Left colon (tissue), 2 donors: Measurements from ENCODE around the gene ADAMTS2. TPM values are rescaled to one million over a fixed set of nuclear protein-coding genes. Genes with fewer than 3 reads are reported as not detected.
A peak's percentile ranks its signal among the peaks of the same experiment; 100 is the strongest.

Experiments used
- ATAC-seq: fragments of 200-7000 bp; cut with Tn5 transposase; one replicate; pipeline ENCODE4 v1.9.1; 2020; ENCODE audit warnings: mild to moderate bottlenecking, moderate library complexity
- DNase-seq, 2 donors: peaks; one replicate each; pipeline ENCODE4 v3.0.0-alpha.2; 2020
- intact Hi-C, 2 donors: fragments of 100-400 bp; cut with DNase I in 1 of 2; cut with micrococcal nuclease in 1 of 2; formaldehyde crosslinking; loops; one replicate each; pipeline versions ENCODE4 v1.11.2 to v1.14.0; 2022; cut with DNase I, micrococcal nuclease
- total RNA-seq, 2 donors: library from RNA; stranded (reverse); fragmentation: NEBNext Ultra II Directional; extraction: Animal tissue kit (Norgen Biotek cat#: 25700); gene quantifications; one replicate each; pipeline ENCODE4 v1.2.1, GENCODE V29; 2021
- donor health status: DM: no; HTN: no; CAD: no.
- donor health status: DM: yes; HTN: yes; CAD: no.

Gene ADAMTS2
- total RNA-seq, 2 donors from 2014 or later = 2.6 to 4.4 TPM

DNA sequence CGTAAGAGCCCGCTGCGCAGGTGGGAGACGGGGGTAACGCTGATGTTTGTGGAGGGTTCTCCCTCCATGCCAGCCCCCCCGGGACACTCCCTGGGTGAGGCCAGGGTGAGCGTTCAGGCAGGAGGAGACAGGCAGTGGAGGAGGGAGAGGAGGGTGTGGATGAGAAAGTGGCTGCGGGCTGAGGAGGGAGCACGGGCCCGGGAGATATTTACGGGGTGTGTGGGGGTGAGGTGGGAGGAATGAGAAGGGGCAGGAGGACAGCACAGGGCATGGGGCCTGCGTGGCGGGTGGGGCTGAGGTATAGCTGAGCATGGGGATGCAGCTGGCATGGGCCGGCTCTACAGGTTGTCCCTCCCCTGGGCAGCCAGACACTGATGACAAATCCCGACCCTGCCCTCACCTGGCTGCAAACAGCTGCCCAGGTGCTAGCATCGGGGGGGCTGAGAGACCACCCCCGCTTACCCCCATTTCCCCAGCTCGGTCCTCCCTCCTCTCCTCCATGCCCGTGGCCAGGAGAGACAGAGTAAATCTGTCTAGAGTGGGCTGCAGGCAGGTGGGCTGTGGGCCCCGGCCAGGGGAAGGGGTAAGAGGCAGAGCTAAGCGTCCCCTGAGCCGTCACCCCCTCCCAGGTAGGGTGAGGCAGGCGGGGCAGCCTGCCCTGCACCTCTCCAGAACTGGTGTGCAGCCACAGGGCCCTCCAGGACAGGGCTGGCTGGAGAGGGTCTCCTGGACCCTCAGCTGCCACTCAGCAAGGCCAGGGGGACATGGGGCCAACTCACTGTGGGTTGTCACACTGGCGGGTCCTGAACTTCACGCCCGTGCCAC is 205.9 kb downstream of the ADAMTS2 start:
- no peak for ATAC-seq
- intact Hi-C loops = no loop called here
- DNase-seq = no peak

DNA sequence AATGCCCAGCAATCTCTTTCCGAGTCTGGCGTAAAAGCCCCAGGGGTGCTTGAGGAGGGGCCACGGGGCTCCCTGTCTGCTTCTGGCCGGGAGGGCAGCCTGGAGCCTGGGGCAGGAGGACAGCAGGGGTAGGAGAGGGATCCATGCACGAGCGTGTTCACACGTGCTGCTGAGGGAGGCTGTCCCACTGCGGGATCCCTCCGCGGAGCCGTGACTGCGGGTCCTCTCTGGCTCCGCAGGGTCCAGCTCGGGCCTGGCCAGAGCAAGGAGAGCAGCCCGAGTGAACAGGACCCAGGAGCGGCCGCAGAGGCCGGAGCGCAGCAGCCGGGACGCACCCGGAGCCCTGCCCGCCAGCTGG is 206.7 kb downstream of the ADAMTS2 start:
- intact Hi-C loops = no loop called here
- ATAC-seq (no peak), DNase-seq (no peak)

DNA sequence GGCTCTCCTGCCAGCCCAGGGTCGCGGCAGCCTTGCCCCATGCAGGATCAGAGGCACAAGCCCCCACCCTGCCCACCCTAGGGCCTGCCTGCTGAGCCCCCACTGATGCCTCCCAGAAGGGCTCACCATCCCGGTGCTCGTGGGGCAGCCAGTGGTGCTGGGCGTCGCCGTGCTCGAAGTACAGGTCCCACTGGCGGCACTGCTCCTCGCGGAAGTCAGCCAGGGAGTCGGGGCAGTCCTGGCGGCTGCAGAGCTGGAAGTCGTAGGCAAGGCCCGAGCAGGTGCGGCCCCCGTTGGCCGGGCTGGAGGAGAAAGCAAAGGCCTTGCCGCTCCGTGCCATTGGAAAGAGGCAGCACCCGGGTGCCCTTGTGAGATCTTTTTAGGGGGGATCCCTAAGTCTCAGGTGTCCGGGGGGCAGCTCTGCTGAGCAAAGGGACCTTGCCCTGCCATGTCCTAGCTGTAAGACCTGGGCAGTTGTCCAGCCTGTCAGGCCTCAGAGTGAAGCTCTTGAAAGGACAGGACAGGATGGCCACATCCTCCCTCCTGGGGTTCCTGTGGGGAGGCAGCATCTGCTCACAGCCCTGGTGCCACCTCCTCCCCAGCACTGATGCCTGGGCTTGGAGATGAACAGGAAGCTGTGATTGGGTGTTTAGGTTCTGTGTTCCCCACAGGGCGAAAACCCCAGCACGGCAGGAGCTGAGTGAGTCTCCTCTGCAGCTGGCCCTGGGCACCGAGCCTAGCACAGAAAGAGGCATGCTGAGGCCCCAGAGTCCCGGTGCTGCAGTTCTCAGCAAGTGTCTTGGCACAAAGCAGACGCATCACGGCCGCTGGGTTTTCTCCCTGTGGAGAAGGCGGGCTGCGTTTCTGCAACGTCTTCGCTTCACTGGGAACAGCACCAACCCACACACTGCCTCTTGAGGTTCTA is 207.4 kb downstream of the ADAMTS2 start:
- ATAC-seq (no peak), DNase-seq (no peak)
- intact Hi-C loops = no loop called here

DNA sequence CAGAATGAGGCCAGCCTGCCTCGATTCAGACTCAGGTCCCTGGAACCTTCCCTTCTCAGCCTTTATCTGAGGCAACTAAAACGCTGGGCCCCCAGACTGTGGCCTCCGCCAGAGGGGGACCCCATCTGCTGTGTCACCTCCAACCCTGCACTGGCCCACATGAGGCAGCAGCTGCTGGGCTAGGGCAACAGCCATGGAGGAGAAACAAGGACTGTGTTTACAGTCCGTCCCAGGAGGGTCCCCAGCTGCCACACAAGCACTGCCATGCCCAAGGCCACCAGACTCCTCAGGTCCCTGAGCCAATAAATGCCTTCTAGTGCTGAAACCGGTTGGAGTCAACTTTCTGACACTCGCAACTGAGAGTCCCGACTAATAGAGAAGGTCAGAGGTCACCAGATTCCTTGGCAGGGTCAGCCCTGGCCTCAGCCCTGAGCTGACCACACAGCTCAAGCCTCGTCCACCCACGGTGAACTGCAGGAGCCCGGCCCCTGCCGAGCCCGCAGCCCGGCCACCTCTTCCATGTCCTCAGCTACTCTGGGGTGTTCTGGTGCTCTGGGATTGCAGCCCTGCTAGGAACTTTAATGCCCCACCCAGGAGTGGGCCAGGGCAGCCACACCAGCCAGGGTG is 208.1 kb downstream of the ADAMTS2 start:
- ATAC-seq (no peak), DNase-seq (no peak)
- intact Hi-C loops = no loop called here

DNA sequence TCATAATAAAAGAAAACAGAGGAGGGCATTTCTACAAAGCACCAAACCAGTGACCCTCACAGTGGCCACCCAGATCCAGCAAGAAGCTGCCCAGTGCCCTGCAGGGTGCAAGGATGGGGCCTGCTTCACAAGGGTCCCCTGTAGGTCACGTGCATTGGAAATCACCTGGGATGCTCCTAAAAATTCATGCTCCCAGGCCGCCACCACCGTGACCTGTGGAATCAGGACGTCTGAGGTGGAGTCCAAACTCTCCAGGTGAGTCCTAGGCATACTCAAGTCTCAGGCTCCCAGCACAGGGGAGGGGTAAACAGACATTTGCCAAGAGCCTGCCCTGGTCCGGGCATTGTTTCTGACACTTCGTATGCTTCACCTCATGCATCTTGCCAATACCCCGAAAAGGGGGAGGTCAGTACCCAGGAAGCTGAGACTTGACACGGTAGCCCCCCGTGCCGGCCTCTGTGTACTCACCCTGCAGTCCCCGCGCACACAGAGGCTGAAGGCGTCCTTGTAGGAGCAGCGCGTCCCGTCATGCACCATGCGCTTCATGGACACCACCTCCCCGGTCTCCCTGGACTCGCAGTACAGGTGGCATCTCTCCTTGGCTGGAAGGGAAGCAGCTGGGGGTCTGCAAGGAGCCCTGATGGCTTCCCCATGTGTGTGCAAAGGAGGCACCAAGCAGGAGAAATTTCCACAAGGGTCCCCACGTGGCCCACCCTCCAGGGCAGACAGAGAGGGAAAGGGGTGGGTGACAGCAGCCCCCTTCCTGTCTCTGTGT is 209.6 kb downstream of the ADAMTS2 start:
- no peak for DNase-seq
- no peak for ATAC-seq
- intact Hi-C loops = no loop called here

DNA sequence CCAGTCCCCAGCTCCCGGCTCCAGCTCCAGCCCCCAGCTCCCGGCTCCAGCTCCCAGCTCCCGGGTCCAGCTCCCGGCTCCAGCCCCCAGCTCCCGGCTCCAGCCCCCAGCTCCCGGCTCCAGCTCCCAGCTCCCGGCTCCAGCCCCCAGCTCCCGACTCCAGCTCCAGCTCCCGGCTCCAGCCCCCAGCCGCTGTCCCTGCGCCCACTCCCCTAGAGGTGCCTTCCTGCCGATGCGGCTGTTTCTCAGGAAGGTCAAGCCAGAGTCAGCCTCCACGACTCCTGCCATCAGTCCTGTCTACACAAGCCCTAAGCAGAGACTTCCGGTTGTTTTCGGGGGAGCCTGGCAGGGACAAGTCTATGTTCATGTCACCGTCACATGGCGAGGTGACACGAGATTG is 210.3 kb downstream of the ADAMTS2 start:
- DNase-seq (no peak), ATAC-seq (no peak)
- intact Hi-C loops = no loop called here

DNA sequence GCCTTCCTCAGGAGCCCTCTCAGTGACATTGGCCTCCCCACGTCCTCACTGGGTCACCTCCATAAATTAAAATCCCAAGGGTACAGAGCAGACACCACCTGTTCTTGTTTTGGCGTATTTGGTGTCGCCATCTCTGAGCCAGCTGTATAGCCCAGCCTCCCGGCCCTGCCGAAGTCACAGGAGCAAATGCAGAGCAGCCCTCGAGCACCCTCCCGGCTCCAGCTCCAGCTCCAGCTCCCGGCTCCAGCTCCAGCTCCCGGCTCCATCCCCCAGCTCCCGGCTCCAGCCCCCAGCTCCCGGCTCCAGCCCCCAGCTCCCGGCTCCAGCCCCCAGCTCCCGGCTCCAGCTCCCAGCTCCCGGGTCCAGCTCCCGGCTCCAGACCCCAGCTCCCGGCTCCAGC is 210.8 kb downstream of the ADAMTS2 start:
- no peak for ATAC-seq
- DNase-seq = no peak
- intact Hi-C loops = no loop called here

DNA sequence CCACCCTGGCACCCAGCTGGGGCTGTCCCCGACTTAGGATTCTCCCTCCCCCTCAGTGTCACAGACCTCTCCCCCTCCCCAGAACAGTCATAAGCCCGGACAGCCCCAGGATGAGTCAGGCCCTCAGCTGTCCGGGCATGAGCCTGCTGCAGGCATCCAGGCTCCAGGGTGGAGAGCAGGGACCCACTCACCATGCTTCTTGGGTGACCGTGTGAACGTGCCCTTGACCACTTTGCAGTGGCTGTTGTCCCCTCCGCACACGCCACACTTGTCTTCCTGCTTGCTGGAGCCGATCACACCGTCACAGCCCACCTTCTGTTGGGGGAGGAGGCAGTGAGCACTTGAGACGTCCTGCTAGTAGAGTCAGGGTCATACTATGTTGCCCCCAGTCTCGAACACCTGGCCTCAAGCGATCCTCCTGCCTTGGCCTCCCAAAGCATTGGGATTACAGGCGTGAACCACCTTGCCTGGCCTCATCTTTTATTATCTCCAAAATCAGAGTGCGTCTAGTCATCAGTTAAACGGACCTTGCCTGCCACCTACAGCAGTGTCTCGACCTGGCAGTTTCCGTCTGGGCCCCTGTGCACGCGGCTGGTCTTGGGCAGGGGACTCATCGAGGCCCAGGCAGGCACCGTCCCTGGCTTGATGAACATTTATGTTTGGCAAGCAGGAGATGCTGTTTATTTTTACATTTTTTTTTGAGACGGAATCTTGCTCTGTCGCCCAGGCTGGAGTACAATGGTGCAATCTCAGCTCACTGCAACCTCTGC is 212.5 kb downstream of the ADAMTS2 start:
- intact Hi-C loops = no loop called here
- no peak for ATAC-seq
- DNase-seq = peak in 1 of 2 donors; percentile 5

DNA sequence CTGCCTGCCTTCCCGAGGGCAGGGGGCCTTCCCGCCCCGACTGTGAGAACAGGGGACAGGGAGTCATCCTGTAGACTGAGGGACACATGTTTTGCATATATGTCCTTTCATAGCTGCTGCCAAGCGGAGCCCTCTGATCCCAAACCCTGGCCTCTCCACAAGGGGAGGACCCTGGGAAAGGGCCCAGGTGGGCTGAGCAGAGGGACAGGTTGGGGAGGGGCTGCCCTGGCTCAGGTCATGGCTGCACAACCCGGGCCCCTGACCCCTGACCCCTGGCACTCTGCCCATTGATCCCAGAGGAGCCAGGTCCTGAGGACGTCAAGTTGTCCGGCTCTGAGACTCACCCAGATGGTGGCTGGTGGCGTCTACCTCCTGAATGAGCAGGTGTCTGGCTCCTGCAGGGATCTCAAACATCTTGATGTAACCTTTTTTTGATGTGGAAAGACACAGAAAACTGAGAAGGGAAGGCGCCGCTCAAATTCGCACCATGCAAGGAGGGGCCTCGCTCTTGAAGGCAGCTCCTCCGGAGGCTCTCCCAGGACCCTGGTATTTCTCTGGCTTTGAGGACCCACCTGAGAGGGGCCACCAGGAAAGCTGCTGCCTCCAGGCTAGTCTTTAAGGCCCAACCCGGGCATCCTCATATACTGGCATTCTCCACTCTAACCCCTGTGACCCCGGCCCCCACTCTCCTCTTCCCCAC is 213.2 kb downstream of the ADAMTS2 start:
- DNase-seq (peak in 1 of 2 donors; percentile 6), ATAC-seq (no peak)
- intact Hi-C loops = no loop called here

DNA sequence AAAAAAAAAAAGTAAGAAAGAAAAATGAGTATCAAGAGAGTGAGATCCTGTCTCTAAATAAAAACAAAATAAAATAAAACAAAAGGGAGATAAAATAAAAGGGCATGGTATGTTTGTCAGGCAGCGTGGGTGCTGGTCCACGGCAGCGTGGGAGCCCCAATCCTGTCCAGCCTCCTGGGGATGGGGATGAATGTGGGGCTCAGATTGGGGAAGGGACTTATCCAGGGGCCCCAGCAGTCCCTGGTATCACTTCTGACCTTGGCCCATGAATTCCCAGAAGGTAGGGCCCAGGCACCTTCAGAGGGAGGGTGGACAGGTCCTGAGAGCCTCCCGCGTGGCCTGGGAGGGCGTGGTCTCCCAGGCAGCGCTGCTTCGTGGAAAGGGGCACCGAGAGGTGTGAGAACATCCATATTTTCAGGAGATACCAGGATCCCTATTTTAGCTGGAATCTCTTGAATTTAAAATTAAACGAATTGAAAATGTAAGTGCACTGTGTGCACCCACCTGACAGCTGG is 213.9 kb downstream of the ADAMTS2 start:
- ATAC-seq (no peak), DNase-seq (peak in 1 of 2 donors; percentile 4)
- intact Hi-C loops = no loop called here

DNA sequence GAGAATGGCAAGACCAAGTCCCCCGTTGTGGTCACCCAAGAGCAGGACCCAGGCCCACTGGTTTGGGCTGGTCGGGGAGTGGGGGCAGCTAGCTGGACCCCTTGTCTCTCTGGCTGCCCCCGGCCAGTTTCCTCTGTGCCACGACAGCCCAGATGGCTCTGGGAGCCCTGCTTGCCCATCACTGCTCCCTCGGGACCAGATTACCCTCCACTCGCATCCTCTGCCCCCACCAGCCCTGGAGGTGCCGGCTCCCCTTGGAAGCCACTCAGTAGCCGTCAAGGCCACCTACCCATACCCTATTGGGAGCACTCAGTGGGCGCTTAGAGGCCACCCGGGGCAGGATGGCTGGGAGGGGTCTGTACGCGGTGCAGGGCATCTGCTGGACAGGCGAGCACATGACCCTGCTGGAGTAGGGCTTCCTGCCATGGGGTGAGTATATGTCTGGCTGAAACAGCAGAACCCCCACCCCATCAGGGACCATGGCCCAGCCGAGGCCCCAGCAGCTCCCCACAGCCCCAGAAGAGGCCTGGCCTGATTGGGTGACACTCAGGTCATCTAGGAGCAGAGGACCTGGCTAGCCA is 215.1 kb downstream of the ADAMTS2 start:
- DNase-seq (peak in 1 of 2 donors; percentile 12), ATAC-seq (no peak)
- intact Hi-C loops = no loop called here

DNA sequence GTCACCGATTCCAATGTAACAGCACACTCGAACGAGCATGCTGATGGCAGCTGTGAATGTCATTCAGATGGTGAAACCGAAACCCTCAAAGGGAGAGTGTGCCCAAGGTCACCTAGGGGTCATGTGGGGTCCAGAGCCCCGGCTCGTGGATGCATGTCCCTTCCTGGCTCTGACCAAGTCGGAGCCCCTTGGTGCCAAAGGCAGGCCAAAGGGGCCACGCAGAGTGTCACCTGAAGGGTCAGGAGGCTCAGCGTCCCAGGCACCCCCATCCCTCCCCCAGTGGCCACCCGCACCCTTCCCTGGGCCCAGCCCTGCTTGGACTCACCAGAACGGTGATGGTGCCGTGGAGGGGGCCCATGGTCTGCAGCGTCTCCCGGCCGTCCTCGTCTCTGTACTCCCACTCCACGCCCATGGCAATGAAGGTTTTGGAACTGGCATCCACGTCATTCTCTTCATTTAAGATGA is 215.6 kb downstream of the ADAMTS2 start:
- DNase-seq = no peak
- intact Hi-C loops = no loop called here
- no peak for ATAC-seq

DNA sequence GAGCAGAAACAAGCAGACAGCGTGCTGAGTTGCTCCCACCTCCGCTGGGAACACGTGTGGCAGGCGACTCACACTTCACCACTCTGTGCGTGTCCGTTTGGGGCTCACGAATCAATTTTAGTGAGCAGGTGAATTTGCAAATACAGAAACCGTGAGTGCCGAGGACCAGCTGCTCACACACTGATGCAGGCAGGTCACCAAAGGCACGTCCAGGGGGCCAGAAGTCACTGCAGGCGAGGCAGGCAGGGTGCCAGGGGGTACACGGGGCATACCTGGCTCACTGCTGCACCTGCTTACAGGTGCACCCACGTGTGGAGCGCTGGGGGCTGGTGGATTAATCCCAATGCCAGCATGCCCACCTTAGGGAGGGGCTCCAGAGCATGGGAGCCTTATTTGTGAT is 216.3 kb downstream of the ADAMTS2 start:
- intact Hi-C loops = no loop called here
- DNase-seq (peak in 1 of 2 donors; percentile 20), ATAC-seq (no peak)

DNA sequence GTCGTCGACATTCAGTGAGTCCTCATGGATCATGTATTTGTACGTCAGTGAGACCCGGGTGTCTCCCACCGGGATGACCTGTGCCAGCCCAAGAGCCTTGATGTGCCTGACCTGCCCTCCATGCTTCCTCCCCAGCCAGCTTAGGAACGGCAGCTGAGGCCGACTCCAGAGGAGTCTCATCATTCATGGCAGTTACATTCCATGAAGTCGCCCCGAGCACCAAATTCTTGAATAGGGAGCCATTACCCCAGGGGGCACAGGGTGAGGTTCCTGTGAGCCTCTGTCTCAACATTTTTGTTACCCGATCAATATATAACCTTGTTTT is 217.3 kb downstream of the ADAMTS2 start:
- ATAC-seq (no peak), DNase-seq (no peak)
- intact Hi-C loops = no loop called here

DNA sequence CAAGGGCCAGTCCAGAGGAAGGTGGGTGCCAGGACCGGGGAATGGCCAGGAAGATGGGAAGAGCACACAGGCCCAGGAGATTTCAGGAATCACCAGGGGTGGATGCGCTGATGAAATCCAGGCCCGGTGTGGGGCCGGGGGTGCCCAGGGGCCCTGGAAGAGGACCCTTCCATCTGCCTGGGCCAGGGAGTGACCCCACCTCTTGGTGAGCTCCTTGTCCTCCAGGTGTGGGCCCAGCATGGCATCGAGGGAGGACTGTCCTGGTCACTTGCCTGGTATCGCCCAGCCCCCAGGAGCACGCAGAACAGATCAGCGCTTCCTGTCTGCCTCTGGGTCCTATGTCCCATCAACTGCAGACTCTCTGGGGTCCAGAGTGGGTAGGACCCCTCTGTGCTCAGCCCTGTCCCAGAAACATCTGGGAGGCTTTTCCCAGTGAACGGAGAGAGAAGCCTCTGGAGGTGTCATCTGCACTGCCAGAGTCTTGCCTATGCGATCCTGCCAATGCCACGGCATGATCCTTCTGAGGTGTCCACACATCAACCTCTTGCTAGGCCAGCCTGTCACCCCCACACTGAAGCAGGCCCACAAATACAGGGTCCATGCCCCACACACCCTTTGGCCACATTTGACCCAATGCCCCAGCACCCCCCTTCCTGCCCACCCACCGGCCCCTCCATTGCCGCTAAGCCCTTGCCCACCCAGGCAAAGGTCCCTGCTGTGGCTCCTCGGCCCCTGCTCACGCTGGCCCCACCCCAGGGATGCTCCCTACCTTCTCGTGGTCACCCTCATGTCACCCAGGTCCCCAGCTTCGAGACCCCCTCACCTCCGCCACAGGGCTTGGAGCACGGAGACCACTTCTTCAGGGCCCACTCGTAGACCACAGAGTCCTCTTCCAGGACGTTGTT is 217.9 kb downstream of the ADAMTS2 start:
- peak in 1 of 2 donors; percentile 8 for DNase-seq
- ATAC-seq = no peak
- intact Hi-C loops = no loop called here

DNA sequence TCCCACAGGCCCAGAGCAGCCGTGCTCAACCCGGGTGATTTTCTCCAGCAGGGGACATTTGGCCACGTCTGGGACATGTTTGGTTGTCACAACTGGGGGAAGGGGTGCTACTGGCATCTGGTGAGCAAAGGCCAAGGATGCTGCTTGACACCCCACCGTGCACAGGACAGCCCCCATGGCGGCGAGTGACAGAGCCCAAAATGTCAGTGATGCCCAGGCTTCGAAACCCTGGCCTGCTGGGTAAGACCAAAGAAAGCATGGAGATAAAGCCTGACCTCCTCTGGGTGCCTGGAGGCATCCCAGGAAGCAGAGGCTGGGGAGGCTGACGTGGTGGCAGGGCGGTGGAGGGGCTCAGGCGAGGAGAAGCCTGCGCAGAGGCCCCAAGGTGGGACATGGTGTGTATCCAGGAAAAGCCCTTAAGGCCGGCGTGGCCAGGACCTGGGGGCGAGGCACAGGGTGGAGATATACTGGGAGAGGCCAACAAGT is 218.7 kb downstream of the ADAMTS2 start:
- ATAC-seq = no peak
- peak in 1 of 2 donors; percentile 17 for DNase-seq
- intact Hi-C loops = no loop called here
